HepG2 (cell line): ENCODE results near the gene DMKN. TPM values are rescaled to one million over a fixed set of nuclear protein-coding genes. Genes with fewer than 3 reads are reported as not detected.

ENCODE experiments used
- MEF2D ChIP-seq: sonication (generic); formaldehyde crosslinking; IDR thresholded peaks from 2 replicates; pipeline ENCODE4 v1.5.1; 2020; ENCODE audit warnings: mild to moderate bottlenecking, missing genetic modification reagents
- NFE2L2 ChIP-seq: fragments of 150-350 bp; IDR thresholded peaks from 2 replicates; pipeline ENCODE4 v1.6.1; 2014; ENCODE audit warnings: low read length
- SOX5 ChIP-seq: IDR thresholded peaks from 2 replicates; pipeline ENCODE4 v1.6.1; 2016; ENCODE audit warnings: borderline replicate concordance
- TBX2 ChIP-seq: sonication (generic); formaldehyde crosslinking; IDR thresholded peaks from 2 replicates; pipeline ENCODE4 v1.5.0; 2020; ENCODE audit warnings: missing genetic modification reagents, mild to moderate bottlenecking, borderline replicate concordance
- ZFP36L1 ChIP-seq: sonication (generic); formaldehyde crosslinking; IDR thresholded peaks from 2 replicates; pipeline ENCODE4 v1.8.0; 2022; ENCODE audit warnings: mild to moderate bottlenecking, missing genetic modification reagents, moderate library complexity
- ZNF468 ChIP-seq: sonication (generic); formaldehyde crosslinking; IDR thresholded peaks from 2 replicates; pipeline ENCODE4 v1.8.0; 2022; ENCODE audit warnings: mild to moderate bottlenecking, moderate library complexity, missing genetic modification reagents
- ZNF558 ChIP-seq: sonication (generic); formaldehyde crosslinking; IDR thresholded peaks from 2 replicates; pipeline ENCODE4 v1.9.0; 2022; ENCODE audit warnings: mild to moderate bottlenecking, missing genetic modification reagents, borderline replicate concordance
- ZNF775 ChIP-seq: sonication (generic); formaldehyde crosslinking; IDR thresholded peaks from 2 replicates; pipeline ENCODE4 v1.4.0; 2020; ENCODE audit warnings: missing genetic modification reagents, mild to moderate bottlenecking, moderate library complexity, borderline replicate concordance
- polyA plus RNA-seq, 8 experiments: library from polyadenylated mRNA; depleted of rRNA in 3 of 8; stranded (reverse) in 7 of 8; unstranded in 1 of 8; fragments of >200 nt; fragmentation: Illumina TruSeq in 4 of 8; extraction: Trizol in 4 of 8; gene quantifications; 2 replicates each; pipeline versions ENCODE4 v1.2.1 to v1.2.3, GENCODE V29; 2011 to 2016; ENCODE audit warnings: low read depth in 4 of 8, missing spikeins in 1 of 8, mixed read lengths in 1 of 8; ENCODE audit not compliant: insufficient read depth in 1 of 8
- total RNA-seq, 5 experiments: library from RNA; depleted of rRNA; stranded (reverse); fragments of >200 nt; fragmentation: Illumina TruSeq; extraction: Trizol; gene quantifications; 2 replicates each; pipeline ENCODE4 v1.2.3, GENCODE V29; 2016; ENCODE audit warnings: low read depth in 1 of 5
- TF ChIP-seq, protein P1 (sequence below), 2 experiments: fragments of 450-650 bp in 1 of 2; sonication (generic) in 1 of 2; formaldehyde crosslinking in 1 of 2; IDR thresholded peaks; 2 replicates each; pipeline versions ENCODE4 v1.6.1 to v1.8.0; 2016 to 2022; ENCODE audit warnings: antibody characterized with exemption in 1 of 2, mild to moderate bottlenecking in 1 of 2, missing genetic modification reagents in 1 of 2
- TF ChIP-seq, protein P2 (sequence below), 2 experiments: sonication (generic) in 1 of 2; formaldehyde crosslinking in 1 of 2; IDR thresholded peaks; 2 replicates each; pipeline versions ENCODE4 v1.6.1 to v1.9.0; 2014 to 2022; ENCODE audit warnings: antibody characterized with exemption in 1 of 2, borderline replicate concordance in 1 of 2, inconsistent platforms in 1 of 2, low read depth in 1 of 2, missing genetic modification reagents in 1 of 2

Gene DMKN
- total and polyA plus RNA-seq, 2 of the 13 experiments (the other 11 are each of a cell fraction or from before 2014, with no cell fraction given) = 50.8 to 57.1 TPM

DNA sequence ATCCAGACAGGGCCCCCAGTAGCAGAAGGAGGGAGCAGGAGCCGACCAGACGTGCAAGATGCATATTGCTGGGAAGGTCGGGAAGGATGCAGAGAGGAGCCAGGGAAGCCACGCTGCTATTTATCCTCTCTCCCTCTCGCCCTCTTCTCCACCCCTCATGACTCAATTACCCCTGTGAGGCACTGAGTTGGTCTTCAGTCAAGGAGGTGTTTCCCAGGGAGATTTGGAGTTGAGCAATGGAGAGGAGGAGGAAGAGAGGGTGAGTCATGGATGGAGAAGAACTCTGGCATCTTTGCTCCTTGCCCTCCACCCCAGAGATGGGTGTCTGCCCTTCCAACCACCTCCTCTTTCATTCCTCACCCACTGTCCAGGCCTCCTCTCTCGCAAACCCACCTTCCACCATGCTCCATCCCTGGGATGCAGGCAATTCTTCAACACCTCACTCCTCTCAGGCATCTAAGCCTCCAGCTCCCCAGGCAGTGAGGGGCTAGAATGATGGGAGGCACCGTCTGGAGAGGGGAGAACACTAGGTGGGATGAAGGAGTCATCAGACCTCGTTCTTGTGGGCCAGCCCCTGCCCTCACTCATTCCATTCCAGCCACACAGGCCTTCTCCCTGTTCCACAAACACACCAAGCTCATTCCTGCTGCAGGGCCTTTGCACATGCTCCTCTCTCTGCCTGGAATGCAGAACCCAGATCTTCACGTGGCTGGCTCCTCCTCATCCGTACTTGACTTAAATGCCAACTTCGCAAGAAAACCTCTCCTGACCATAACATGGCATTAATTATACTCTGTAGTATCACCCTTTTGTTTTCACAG lies 15.0 kb upstream of the DMKN start, which contains the start of gene SBSN (continued):
- TF ChIP-seq, protein P1, sequence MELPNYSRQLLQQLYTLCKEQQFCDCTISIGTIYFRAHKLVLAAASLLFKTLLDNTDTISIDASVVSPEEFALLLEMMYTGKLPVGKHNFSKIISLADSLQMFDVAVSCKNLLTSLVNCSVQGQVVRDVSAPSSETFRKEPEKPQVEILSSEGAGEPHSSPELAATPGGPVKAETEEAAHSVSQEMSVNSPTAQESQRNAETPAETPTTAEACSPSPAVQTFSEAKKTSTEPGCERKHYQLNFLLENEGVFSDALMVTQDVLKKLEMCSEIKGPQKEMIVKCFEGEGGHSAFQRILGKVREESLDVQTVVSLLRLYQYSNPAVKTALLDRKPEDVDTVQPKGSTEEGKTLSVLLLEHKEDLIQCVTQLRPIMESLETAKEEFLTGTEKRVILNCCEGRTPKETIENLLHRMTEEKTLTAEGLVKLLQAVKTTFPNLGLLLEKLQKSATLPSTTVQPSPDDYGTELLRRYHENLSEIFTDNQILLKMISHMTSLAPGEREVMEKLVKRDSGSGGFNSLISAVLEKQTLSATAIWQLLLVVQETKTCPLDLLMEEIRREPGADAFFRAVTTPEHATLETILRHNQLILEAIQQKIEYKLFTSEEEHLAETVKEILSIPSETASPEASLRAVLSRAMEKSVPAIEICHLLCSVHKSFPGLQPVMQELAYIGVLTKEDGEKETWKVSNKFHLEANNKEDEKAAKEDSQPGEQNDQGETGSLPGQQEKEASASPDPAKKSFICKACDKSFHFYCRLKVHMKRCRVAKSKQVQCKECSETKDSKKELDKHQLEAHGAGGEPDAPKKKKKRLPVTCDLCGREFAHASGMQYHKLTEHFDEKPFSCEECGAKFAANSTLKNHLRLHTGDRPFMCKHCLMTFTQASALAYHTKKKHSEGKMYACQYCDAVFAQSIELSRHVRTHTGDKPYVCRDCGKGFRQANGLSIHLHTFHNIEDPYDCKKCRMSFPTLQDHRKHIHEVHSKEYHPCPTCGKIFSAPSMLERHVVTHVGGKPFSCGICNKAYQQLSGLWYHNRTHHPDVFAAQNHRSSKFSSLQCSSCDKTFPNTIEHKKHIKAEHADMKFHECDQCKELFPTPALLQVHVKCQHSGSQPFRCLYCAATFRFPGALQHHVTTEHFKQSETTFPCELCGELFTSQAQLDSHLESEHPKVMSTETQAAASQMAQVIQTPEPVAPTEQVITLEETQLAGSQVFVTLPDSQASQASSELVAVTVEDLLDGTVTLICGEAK (IDR thresholded peaks at IDR 0.05) = no peak
- TF ChIP-seq, protein P1 (CRISPR knock-in tag; IDR thresholded peaks at IDR 0.05) = no peak
- TF ChIP-seq ZNF558 (CRISPR knock-in tag) (no peak), NFE2L2 (no peak), TBX2 (CRISPR knock-in tag) (no peak), ZNF468 (CRISPR knock-in tag) (no peak), SOX5 (CRISPR knock-in tag) (no peak), ZFP36L1 (CRISPR knock-in tag) (no peak), MEF2D (no peak), ZNF775 (CRISPR knock-in tag) (no peak)
- TF ChIP-seq, protein P2, sequence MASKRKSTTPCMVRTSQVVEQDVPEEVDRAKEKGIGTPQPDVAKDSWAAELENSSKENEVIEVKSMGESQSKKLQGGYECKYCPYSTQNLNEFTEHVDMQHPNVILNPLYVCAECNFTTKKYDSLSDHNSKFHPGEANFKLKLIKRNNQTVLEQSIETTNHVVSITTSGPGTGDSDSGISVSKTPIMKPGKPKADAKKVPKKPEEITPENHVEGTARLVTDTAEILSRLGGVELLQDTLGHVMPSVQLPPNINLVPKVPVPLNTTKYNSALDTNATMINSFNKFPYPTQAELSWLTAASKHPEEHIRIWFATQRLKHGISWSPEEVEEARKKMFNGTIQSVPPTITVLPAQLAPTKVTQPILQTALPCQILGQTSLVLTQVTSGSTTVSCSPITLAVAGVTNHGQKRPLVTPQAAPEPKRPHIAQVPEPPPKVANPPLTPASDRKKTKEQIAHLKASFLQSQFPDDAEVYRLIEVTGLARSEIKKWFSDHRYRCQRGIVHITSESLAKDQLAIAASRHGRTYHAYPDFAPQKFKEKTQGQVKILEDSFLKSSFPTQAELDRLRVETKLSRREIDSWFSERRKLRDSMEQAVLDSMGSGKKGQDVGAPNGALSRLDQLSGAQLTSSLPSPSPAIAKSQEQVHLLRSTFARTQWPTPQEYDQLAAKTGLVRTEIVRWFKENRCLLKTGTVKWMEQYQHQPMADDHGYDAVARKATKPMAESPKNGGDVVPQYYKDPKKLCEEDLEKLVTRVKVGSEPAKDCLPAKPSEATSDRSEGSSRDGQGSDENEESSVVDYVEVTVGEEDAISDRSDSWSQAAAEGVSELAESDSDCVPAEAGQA (IDR thresholded peaks at IDR 0.05; ENCODE audit: low read depth) = no peak
- TF ChIP-seq, protein P2 (CRISPR knock-in tag; IDR thresholded peaks at IDR 0.05; ENCODE audit: borderline replicate concordance) = no peak
